ENCODE measurements around the gene ADAM29.
"Not testable (repeated sequence)": the region's sequence is repeated elsewhere in the genome, so short reads cannot be mapped to it uniquely, and the experiment has no call there.

Gene ADAM29

GRCh38 chr4:174999407-174999806 lies 81.2 kb downstream of the ADAM29 start:
- DNase-seq, result no peak
- TF ChIP-seq CTCF (IDR thresholded peaks at IDR 0.05; ENCODE audit: low read depth, low read length), result no peak
- no peaks in the 10 kb centered on the region for H3K4me1 ChIP-seq
- H3K9me3 ChIP-seq, result no peaks in the 10 kb centered on the region
- H3K36me3 ChIP-seq, result no peaks in the 10 kb centered on the region
- H3K4me3 ChIP-seq (ENCODE audit: low read depth, low read length), result no peak overlapping the region
- H3K27me3 ChIP-seq, result no peaks in the 10 kb centered on the region

- no peaks in the 10 kb centered on the region for H3K27me3 ChIP-seq
- no peaks in the 10 kb centered on the region for H3K36me3 ChIP-seq
- TF ChIP-seq CTCF (IDR thresholded peaks at IDR 0.05; ENCODE audit: low read depth, low read length), result no peak
- H3K9me3 ChIP-seq, result no peaks in the 10 kb centered on the region
- DNase-seq, result no peak
- no peak overlapping the region for H3K4me3 ChIP-seq (ENCODE audit: low read depth, low read length)
- H3K4me1 ChIP-seq, result no peaks in the 10 kb centered on the region
Measured at GRCh38 chr4:175017751-175018150, 99.6 kb downstream of the ADAM29 start.

- not testable (repeated sequence) for DNase-seq; H3K9me3 ChIP-seq; H3K36me3 ChIP-seq; H3K27me3 ChIP-seq; H3K4me3 ChIP-seq (ENCODE audit: low read depth, low read length); H3K4me1 ChIP-seq
Measured at GRCh38 chr4:175019447-175019846, 101.3 kb downstream of the ADAM29 start.
